CD8-positive, alpha-beta memory T cell (primary cell): Measurements from ENCODE around the gene GABPA. TPM values are rescaled to one million over a fixed set of nuclear protein-coding genes. Genes with fewer than 3 reads are reported as not detected.

Source experiments
- polyA plus RNA-seq: library from polyadenylated mRNA; unstranded; fragments of 300-500 nt; fragmentation: Illumina TruSeq; gene quantifications from one replicate; pipeline ENCODE4 v1.2.3, GENCODE V29; 2021
- total RNA-seq, 2 experiments: library from RNA; stranded (reverse); gene quantifications; one replicate each; pipeline ENCODE4 v1.2.3, GENCODE V29; 2021

The GABPA gene
- total and polyA plus RNA-seq, 3 experiments from 2014 or later = 17.9 to 26.8 (median 25.0) TPM

Other genes starting within 250 kb of the GABPA start
- 10 to 100 TPM; 81.1 to 85.5 TPM for gene MRPL39, start 127.5 kb upstream of the GABPA start, total RNA-seq
- gene MRPL39, start 127.5 kb upstream of the GABPA start, polyA plus RNA-seq = 39.3 TPM
- 1 to 10 TPM; 1.2 to 1.4 TPM for gene JAM2, start 95.7 kb upstream of the GABPA start, total RNA-seq
- not detected for gene JAM2, start 95.7 kb upstream of the GABPA start, polyA plus RNA-seq
- gene ATP5PF, start 68 bp upstream of the GABPA start, total RNA-seq = 100 to 1,000 TPM; 182 to 197 TPM
- 366 TPM for gene ATP5PF, start 68 bp upstream of the GABPA start, polyA plus RNA-seq